Neural progenitor cell (in vitro differentiated cells): ENCODE data around the gene BCL2L12.

ENCODE experiments used
- CTCF ChIP-seq: fragments of 200-600 bp; sonication (generic); IDR thresholded peaks from 2 replicates; pipeline ENCODE4 v1.5.1; 2017; ENCODE audit warnings: antibody characterized with exemption, mild to moderate bottlenecking
- EZH2 ChIP-seq: fragments of 200-600 bp; sonication (generic); IDR thresholded peaks from 2 replicates; pipeline ENCODE4 v1.6.1; 2017; ENCODE audit warnings: antibody characterized with exemption, mild to moderate bottlenecking, moderate library complexity

GRCh38 chr19:49716154-49716553 is 50.4 kb downstream of the BCL2L12 start:
- TF ChIP-seq CTCF (no peak), EZH2 (no peak)
